Measurements from ENCODE around the gene WFDC6.

Gene WFDC6

DNA sequence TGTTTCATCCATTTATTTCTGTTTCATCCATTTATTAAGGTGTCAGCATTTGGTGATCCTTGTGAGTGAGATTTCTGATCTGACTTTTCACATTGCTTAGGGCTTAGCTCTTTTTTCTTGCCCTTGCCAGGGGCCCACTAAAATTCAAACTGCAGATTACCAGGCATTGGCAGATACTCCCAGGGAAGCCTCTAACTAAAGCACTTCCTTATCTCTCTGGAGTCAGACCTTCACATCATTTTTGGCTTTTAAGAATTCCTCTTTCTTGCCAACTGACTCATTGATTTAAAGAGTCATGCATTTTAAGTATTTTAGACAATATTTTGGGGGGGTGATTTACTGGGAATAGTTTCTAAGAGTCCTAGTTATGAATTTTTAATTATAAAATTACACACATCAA, 42.4 kb upstream of the WFDC6 start:
- no peak overlapping the region for H3K4me3 ChIP-seq (ENCODE audit: low read length)
- no peak overlapping the region for H2AFZ ChIP-seq (ENCODE audit: low read depth, low read length)
- H3K4me2 ChIP-seq (ENCODE audit: low read length): no peak overlapping the region
- no peak overlapping the region for H3K9ac ChIP-seq (ENCODE audit: low read length)
- H3K79me2 ChIP-seq (ENCODE audit: low read length): no peaks in the 10 kb centered on the region
- peaks cover 34% of the 10 kb centered on the region for H3K27me3 ChIP-seq (ENCODE audit: low read depth, low read length)
- H4K20me1 ChIP-seq (ENCODE audit: insufficient read depth, low read length): no peaks in the 10 kb centered on the region
- TF ChIP-seq EZH2phosphoT487 (IDR thresholded peaks at IDR 0.05; ENCODE audit: low read depth): no peak
- TF ChIP-seq, protein P1, sequence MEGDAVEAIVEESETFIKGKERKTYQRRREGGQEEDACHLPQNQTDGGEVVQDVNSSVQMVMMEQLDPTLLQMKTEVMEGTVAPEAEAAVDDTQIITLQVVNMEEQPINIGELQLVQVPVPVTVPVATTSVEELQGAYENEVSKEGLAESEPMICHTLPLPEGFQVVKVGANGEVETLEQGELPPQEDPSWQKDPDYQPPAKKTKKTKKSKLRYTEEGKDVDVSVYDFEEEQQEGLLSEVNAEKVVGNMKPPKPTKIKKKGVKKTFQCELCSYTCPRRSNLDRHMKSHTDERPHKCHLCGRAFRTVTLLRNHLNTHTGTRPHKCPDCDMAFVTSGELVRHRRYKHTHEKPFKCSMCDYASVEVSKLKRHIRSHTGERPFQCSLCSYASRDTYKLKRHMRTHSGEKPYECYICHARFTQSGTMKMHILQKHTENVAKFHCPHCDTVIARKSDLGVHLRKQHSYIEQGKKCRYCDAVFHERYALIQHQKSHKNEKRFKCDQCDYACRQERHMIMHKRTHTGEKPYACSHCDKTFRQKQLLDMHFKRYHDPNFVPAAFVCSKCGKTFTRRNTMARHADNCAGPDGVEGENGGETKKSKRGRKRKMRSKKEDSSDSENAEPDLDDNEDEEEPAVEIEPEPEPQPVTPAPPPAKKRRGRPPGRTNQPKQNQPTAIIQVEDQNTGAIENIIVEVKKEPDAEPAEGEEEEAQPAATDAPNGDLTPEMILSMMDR (IDR thresholded peaks at IDR 0.05; ENCODE audit: low read depth, low read length): no peak
- no peaks in the 10 kb centered on the region for H3K4me1 ChIP-seq (ENCODE audit: low read length)
- no peaks in the 10 kb centered on the region for H3K36me3 ChIP-seq (replicated peaks; ENCODE audit: low read depth, low read length)
- no peaks in the 10 kb centered on the region for H3K9me3 ChIP-seq (ENCODE audit: insufficient read depth, low read length)
- H3K27ac ChIP-seq (ENCODE audit: low read length): no peak overlapping the region

DNA sequence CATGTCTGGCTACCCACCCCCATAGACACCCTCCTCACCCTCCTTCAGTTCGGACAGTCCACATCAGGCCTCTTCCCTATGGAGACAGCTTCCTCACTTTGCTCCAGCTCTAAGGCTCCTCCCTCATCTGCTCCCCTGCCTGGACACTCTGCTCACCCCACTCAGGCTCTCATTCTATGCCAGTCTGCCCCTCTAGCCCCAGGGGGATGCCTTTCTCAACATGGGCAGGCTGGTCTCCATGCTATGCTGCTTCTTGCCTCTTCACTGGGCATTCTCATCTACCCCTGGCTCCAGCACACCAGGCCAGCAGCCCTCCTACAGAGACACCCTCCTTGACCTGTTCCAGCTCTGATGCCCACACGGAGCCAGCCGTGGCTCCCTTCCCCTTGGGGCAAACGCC, 39.9 kb upstream of the WFDC6 start, which contains the start of gene WFDC8:
WFDC8 (minus strand) TSS at position 101 of the 400 bp plus-strand sequence; CDS start at position 64, 37 bp downstream.
- Histone ChIP-seq H3K4me3 (ENCODE audit: low read length) (no peak within 1 kb of the TSS), H2AFZ (ENCODE audit: low read depth, low read length) (no peak within 1 kb of the TSS), H3K27ac (ENCODE audit: low read length) (no peak within 1 kb of the TSS), H3K9me3 (ENCODE audit: insufficient read depth, low read length) (no peaks in the 10 kb centered on the region), H4K20me1 (ENCODE audit: insufficient read depth, low read length) (no peaks in the 10 kb centered on the region), H3K9ac (ENCODE audit: low read length) (no peak within 1 kb of the TSS), H3K4me1 (ENCODE audit: low read length) (no peaks in the 10 kb centered on the region), H3K79me2 (ENCODE audit: low read length) (no peaks in the 10 kb centered on the region), H3K36me3 (replicated peaks; ENCODE audit: low read depth, low read length) (no peaks in the 10 kb centered on the region), H3K4me2 (ENCODE audit: low read length) (no peak within 1 kb of the TSS), H3K27me3 (ENCODE audit: low read depth, low read length) (peaks cover 34% of the 10 kb centered on the region)
- TF ChIP-seq EZH2phosphoT487 (IDR thresholded peaks at IDR 0.05; ENCODE audit: low read depth): no peak
- TF ChIP-seq, protein P1 (IDR thresholded peaks at IDR 0.05; ENCODE audit: low read depth, low read length): no peak

DNA sequence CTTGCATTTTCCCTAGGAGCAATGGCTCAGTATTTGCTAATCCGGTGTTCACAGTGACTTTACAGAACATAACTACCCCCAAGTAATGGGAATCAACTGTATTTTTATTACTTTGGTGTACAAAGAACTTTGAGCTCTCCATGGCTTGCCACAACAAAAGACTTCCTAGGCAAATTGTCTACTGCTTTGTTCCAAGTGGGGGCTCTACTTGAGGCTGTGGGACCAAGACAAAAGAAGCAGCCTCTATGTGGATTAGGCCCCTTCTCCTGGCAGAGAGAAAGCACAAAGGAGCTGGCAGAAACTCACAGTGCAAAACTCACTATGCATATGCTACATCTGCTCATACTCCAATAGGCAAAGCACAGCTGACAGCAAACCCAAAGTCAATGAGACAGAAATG, 38.9 kb upstream of the WFDC6 start:
- Histone ChIP-seq H3K27ac (ENCODE audit: low read length) (no peak overlapping the region), H3K9ac (ENCODE audit: low read length) (no peak overlapping the region)

GRCh38 chr20:45576995-45577394, 37.7 kb upstream of the WFDC6 start:
- Histone ChIP-seq H3K4me1 (ENCODE audit: low read length) (no peaks in the 10 kb centered on the region), H3K27me3 (ENCODE audit: low read depth, low read length) (peaks cover 34% of the 10 kb centered on the region), H3K36me3 (replicated peaks; ENCODE audit: low read depth, low read length) (no peaks in the 10 kb centered on the region), H3K79me2 (ENCODE audit: low read length) (no peaks in the 10 kb centered on the region), H2AFZ (ENCODE audit: low read depth, low read length) (no peak overlapping the region), H4K20me1 (ENCODE audit: insufficient read depth, low read length) (no peaks in the 10 kb centered on the region), H3K9ac (ENCODE audit: low read length) (no peak overlapping the region), H3K9me3 (ENCODE audit: insufficient read depth, low read length) (no peaks in the 10 kb centered on the region), H3K4me2 (ENCODE audit: low read length) (no peak overlapping the region), H3K27ac (ENCODE audit: low read length) (no peak overlapping the region), H3K4me3 (ENCODE audit: low read length) (no peak overlapping the region)
- TF ChIP-seq, protein P1 (IDR thresholded peaks at IDR 0.05; ENCODE audit: low read depth, low read length): no peak
- no peak for TF ChIP-seq EZH2phosphoT487 (IDR thresholded peaks at IDR 0.05; ENCODE audit: low read depth)

More for the DNA sequence above, 38.9 kb upstream of the WFDC6 start:
- no peak overlapping the region for H2AFZ ChIP-seq (ENCODE audit: low read depth, low read length)
- H4K20me1 ChIP-seq (ENCODE audit: insufficient read depth, low read length): no peaks in the 10 kb centered on the region
- H3K4me3 ChIP-seq (ENCODE audit: low read length): no peak overlapping the region
- no peaks in the 10 kb centered on the region for H3K4me1 ChIP-seq (ENCODE audit: low read length)
- H3K79me2 ChIP-seq (ENCODE audit: low read length): no peaks in the 10 kb centered on the region
- no peaks in the 10 kb centered on the region for H3K36me3 ChIP-seq (replicated peaks; ENCODE audit: low read depth, low read length)
- H3K9me3 ChIP-seq (ENCODE audit: insufficient read depth, low read length): no peaks in the 10 kb centered on the region
- H3K4me2 ChIP-seq (ENCODE audit: low read length): no peak overlapping the region
- TF ChIP-seq EZH2phosphoT487 (IDR thresholded peaks at IDR 0.05; ENCODE audit: low read depth): no peak
- TF ChIP-seq, protein P1 (IDR thresholded peaks at IDR 0.05; ENCODE audit: low read depth, low read length): no peak
- H3K27me3 ChIP-seq (ENCODE audit: low read depth, low read length): peaks cover 34% of the 10 kb centered on the region
